ENCODE measurements around the gene CR1. TPM values are rescaled to one million over a fixed set of nuclear protein-coding genes. Genes with fewer than 3 reads are reported as not detected.
"Not testable (repeated sequence)": the region's sequence is repeated elsewhere in the genome, so short reads cannot be mapped to it uniquely, and the experiment has no call there.

The CR1 gene
- total RNA-seq, 1 experiment from 2014 or later, result not detected

- DNase-seq (ENCODE audit: extremely low read depth, low read depth), result no peak
Observed at GRCh38 chr1:207502726-207503125, 6.8 kb downstream of the CR1 start.

GRCh38 chr1:207503950-207504349, 8.0 kb downstream of the CR1 start:
- DNase-seq (ENCODE audit: extremely low read depth, low read depth), result no peak

GRCh38 chr1:207504438-207504837, 8.5 kb downstream of the CR1 start:
- no peak for DNase-seq (ENCODE audit: extremely low read depth, low read depth)

- no peak for DNase-seq (ENCODE audit: extremely low read depth, low read depth)
Observed at GRCh38 chr1:207510444-207510843, 14.5 kb downstream of the CR1 start.

GRCh38 chr1:207514890-207515289, 18.9 kb downstream of the CR1 start:
- no peak for DNase-seq (ENCODE audit: extremely low read depth, low read depth)

- no peak for DNase-seq (ENCODE audit: extremely low read depth, low read depth)
Observed at GRCh38 chr1:207516729-207517128, 20.8 kb downstream of the CR1 start.

- no peak for DNase-seq (ENCODE audit: extremely low read depth, low read depth)
Observed at GRCh38 chr1:207518608-207519236, 22.8 kb downstream of the CR1 start.

- peak; percentile 94 for DNase-seq (ENCODE audit: extremely low read depth, low read depth)
Observed at GRCh38 chr1:207519505-207520399, 23.8 kb downstream of the CR1 start.

GRCh38 chr1:207520400-207521345, 24.7 kb downstream of the CR1 start:
- DNase-seq (ENCODE audit: extremely low read depth, low read depth), result peak; percentile 56

GRCh38 chr1:207525239-207525638, 29.3 kb downstream of the CR1 start:
- not testable (repeated sequence) for DNase-seq (ENCODE audit: extremely low read depth, low read depth)

- not testable (repeated sequence) for DNase-seq (ENCODE audit: extremely low read depth, low read depth)
Observed at GRCh38 chr1:207528401-207528800, 32.4 kb downstream of the CR1 start.

- DNase-seq (ENCODE audit: extremely low read depth, low read depth), result not testable (repeated sequence)
Observed at GRCh38 chr1:207536263-207536662, 40.3 kb downstream of the CR1 start.

- DNase-seq (ENCODE audit: extremely low read depth, low read depth), result not testable (repeated sequence)
Observed at GRCh38 chr1:207546677-207547357, 50.9 kb downstream of the CR1 start.

- not testable (repeated sequence) for DNase-seq (ENCODE audit: extremely low read depth, low read depth)
Observed at GRCh38 chr1:207554823-207555222, 58.9 kb downstream of the CR1 start.

- DNase-seq (ENCODE audit: extremely low read depth, low read depth), result peak; percentile 31
Observed at GRCh38 chr1:207565546-207566468, 69.8 kb downstream of the CR1 start.

- not testable (repeated sequence) for DNase-seq (ENCODE audit: extremely low read depth, low read depth)
Observed at GRCh38 chr1:207571926-207572325, 76.0 kb downstream of the CR1 start.

GRCh38 chr1:207573074-207573473, 77.1 kb downstream of the CR1 start:
- not testable (repeated sequence) for DNase-seq (ENCODE audit: extremely low read depth, low read depth)

GRCh38 chr1:207575381-207575780, 79.4 kb downstream of the CR1 start:
- not testable (repeated sequence) for DNase-seq (ENCODE audit: extremely low read depth, low read depth)

- no peak for DNase-seq (ENCODE audit: extremely low read depth, low read depth)
Observed at GRCh38 chr1:207578796-207579435, 83.0 kb downstream of the CR1 start.
